Activated CD8-positive, alpha-beta memory T cell treated with anti-CD3 and anti-CD28 coated beads for 4 hours (primary cell): ENCODE measurements around the gene SLC22A1.
"Not testable (repeated sequence)": the region's sequence is repeated elsewhere in the genome, so short reads cannot be mapped to it uniquely, and the experiment has no call there.

ENCODE experiments used
- DNase-seq, 2 donors: peaks; one replicate each; pipeline ENCODE4 v3.0.0-alpha.2; 2020; ENCODE audit warnings: low read depth in 2 of 2

SLC22A1 gene

DNA sequence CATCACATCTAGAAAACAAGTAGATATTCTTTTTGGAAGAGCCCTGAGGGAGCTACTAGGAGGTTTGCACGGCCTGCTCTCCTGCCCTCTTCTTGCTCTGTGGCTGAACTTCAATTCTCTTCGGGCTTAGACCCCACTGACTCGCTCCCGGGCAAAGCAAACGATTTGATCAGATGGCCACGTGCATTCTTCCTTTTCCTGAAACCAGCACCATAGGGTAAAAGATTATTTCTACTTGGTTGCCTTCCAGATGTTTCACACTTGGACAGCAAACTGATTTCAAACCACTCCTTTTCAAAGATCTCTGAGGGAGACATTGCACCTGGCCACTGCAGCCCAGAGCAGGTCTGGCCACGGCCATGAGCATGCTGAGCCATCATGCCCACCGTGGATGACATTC, at the start of gene SLC22A1:
Gene SLC22A1, plus strand, starts transcription at position 258 of the 400 bp plus-strand sequence. Its CDS starts 121 bp downstream, at position 379.
- DNase-seq = no peak

DNA sequence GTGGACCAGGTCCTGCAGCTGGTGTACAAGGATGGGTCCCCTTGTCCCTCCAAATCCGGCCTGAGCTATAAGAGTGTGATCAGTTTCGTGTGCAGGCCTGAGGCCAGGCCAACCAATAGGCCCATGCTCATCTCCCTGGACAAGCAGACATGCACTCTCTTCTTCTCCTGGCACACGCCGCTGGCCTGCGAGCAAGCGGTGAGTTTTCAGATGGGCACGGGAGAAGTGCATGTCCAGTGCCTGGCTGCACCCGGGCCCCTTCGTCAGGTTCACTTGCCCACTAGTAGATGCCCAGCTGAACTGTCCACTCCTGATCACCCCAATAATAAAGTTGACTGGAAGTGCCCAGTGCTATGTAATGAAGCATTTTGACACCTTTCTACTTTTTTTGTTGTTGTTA, 48.3 kb upstream of the SLC22A1 start:
- DNase-seq = no peak

DNA sequence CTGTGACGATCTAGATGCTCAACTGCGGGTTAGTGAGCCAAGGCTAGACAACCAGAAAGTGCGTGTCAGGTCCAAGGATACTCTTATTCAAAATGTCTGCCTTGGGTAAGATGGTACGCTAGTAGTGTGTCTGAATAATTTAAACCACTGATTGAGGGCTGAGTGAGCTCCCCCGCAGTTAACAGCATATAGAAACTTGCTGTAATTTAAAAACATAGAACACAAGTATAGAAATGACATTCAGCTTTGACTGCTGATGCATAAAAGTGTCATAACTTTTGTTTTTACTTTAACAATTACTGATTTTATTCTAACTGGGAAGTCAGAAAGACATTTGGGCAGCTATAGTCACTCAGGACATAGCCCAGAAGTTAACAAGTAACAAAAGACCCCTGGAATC, 45.6 kb upstream of the SLC22A1 start:
- DNase-seq = no peak

DNA sequence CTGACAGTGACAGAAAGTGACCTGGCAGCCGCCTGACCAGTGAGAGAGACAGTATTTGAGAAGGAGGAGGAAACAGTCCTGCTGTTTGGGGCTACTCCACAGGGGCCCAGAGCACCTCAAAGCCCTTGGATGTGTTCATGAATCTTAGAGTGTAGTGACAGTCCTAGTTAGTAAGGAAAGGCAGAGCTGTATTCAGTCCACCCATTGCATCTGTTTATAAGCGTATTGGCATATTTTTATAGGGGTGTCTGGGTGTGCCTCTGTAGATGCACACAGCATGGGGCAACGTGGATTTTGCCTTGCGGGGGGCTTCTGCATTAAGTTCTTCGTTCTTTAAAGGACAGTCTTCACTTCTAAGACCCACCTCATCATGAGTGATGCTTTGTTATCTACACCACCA, 44.6 kb upstream of the SLC22A1 start:
- no peak for DNase-seq

DNA sequence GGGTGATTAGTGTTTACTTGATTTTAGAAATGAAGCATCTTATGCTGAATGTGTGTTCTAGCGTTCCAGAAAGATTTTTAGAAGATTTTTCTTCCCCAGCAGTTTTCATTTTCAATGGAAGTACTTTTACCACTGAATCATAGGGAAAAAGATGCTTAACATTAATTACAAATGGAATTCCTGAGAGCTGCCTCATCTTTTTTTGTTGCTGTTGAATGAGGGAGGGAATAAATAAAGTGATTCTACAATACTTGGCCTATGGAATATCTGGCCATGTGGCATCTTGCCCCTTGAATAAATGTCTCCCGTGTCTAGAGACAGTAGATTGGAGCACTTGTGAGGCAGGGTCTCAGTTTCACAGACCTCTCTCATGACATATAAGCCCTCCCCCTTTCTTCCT, 44.1 kb upstream of the SLC22A1 start:
- DNase-seq = no peak

DNA sequence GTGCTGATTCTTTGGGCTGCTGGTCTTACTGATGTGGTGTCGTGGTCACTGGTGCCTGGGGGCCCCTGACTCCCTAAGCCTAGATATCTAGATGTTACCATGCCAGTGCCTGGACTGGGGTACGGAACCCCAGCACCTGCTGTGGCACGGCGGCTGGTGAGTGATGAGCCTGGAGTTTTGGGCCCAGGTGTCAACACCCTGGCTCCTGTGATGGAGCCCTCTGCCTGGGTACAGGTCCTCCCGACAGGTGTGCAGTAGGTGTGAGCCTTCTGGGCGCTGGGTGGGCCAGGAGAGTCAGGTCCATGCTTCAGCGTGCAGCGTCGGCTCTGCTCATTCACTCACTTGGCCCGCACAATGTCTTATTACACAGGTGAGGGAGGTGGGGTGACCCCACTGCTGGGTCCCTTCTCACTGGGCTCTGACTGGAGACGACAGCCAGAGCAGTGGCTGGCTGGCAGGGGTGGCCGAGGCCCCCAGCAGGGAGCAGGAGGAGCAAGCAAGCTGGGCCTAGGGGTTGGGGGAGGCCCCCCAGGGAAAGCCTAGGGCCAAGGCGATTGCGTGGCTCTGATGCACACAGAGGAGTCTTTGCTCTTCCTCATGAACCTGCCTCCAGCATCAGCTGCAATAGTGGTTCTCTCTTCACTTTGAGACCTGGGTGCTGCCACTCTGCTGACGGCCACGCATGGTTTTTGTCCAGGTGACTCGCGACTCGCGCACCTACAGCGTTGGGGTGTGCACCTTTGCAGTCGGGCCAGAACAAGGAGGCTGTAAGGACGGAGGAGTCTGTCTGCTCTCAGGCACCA, 42.5 kb upstream of the SLC22A1 start:
- no peak for DNase-seq

DNA sequence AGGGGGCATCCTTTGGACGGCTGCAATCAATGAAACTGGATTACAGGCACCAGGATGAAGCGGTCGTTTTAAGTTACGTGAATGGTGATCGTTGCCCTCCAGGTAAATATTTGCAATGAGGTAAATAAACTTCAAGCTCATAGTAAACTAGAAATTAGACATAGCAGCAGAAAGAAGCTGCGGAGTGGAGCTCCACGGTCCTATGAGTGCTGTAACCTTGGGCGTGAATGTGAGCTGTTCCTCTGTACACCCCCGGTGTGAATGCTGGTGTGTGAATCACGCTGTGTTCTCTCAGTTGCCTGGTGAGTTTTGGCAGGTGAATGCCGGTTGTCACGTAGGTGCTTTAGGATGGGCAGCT, 42.0 kb upstream of the SLC22A1 start:
- no peak for DNase-seq

DNA sequence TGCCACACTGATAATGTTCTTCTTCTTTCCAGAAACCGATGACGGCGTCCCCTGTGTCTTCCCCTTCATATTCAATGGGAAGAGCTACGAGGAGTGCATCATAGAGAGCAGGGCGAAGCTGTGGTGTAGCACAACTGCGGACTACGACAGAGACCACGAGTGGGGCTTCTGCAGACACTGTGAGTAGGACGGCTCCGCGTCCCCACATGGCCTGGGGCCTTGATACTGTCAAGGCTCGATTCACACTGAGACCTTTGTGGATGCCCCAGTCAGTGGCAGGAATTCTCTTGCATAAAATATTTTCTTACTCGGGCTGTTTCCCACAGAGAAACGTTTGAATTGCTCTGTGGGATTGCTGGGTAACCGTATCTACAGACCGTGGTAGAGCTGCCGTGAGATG, 41.5 kb upstream of the SLC22A1 start:
- no peak for DNase-seq

DNA sequence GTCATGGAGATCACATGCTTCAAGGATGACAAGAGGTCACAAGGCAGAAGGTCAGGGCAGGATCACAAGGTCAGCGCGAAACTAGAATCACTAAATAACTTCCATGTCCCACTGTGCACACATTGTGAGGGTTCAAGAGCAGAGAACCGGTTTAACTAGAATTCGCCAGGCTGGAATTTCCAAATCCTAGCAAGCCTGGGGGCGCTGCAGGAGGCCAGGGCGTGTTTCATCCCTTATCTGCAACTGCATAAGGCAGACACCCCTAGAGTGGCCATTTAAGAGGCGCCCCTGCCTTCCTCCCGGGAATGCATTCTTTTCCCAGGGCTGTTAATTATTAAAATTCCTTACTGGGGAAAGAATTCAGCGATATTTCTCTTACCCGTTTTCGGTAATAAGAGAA, 40.2 kb upstream of the SLC22A1 start:
- no peak for DNase-seq

DNA sequence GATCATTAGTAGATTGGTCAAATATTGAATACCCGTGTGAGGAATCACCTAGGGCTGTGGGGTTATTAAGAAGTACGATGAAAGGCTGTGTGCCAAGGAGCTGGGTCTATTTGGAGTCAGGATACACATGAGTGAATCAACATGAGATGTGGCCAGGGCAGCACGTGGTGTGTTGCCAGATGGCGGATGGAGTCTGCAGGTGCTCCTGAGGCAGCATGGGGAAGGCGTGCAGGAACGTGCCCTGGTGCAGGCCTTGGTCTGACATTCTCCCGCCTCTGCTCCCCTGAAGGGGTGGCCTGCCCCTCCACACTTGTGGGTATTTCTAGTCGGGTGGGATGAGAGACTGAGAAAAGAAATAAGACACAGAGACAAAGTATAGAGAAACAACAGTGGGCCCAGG, 39.0 kb upstream of the SLC22A1 start:
- no peak for DNase-seq

DNA sequence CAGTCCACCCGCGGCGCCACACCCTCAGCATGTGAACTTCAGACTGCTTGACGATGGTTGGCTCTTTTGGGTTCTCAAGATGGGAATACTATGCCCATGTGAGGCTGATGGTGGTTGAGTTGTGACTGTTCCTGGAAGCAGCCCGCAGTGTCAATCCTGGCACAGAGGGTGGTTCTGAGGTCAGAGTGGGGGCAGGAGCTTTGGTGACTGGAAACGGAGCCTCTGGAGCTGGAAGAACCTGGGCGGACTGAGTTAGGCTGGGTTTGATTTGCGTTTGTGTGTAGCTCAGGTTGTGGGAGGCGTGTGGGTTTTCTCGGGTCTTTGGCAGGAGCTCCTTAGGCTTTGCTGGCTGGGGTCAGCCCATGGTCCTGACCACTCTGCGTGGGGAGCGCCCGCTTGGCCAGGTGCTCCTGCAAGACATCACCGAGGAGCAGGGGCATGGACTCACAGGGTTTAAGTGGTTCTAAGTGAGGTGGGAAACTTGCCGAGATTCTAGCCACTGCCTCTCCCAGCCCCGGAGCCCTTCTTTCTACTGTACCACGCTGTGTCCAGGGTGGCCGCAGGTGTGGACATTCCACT, 37.3 kb upstream of the SLC22A1 start:
- no peak for DNase-seq

DNA sequence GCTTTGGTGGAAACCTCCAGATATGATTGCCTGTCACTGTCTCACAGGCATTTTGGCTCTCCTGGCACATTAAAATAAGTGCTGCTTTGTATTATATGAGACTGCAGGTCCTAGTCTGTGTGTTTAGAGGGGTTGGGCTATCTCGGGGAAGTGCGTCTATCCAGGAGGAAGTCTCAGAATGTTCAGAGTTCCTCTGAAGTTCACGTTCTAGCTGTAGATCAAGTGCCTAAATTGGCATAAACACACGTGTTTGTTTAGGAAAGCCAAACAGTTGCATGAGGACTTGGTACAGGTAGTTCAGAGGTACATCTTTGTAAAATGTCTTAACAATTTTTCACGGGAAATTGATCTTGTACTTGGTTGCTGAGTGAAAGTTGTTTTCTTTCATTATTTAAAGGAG, 36.4 kb upstream of the SLC22A1 start:
- no peak for DNase-seq

DNA sequence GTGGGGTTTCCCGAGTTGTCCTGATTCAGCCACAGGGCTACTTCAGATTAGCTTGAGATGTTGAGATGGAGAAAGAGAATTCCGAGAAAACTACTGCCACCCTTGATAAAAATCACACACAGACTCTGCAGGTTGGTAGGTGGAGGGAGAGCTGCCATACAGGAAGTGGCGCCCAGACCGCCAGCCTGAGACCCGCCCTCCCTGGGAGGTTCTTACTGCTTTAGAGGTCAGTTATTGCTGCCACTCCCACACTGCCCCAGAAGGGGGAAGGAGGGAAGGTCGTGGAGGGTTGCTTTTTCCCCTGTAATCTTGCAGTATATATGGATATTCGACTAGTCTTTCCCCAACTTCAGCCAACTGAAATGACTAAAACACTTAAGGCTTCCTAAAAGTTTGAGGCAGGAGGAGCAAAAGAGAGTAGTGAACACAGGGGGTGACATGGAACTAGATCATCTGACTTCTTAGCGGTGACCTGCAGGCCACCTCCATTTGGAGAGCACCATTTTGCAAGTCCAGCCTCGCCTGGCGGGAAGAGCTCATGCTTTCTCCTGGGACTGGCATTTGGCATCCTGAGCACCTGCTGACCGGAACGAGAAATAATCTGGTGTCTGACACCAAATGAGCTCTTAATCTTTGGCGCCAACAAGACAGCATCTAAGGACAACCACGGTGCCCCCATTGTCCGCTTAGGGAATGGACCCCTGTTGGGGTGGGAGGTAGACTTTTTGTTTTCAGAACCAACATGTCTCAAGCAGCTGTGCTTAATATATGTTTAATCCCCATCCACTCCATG, 35.7 kb upstream of the SLC22A1 start:
- DNase-seq = no peak

DNA sequence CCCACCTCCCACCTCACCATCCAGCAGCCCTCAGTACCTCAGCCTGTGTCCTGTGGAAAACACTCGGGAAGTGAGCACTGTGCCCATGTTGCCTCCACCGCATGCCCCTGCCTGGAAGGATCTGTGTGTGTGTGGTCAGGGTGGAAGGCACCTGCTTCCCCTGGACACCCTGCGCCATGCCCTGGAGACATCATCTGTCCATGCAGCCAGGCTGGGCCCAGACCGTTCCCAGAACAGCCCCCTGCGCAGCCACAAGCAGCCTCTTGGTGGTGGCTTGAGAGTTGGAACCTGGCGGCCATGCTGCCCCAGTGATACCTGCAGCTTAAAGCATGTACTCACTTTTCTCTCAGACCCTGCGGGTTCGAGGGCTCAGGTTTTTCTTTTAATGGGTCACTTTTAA, 34.9 kb upstream of the SLC22A1 start:
- DNase-seq = no peak

DNA sequence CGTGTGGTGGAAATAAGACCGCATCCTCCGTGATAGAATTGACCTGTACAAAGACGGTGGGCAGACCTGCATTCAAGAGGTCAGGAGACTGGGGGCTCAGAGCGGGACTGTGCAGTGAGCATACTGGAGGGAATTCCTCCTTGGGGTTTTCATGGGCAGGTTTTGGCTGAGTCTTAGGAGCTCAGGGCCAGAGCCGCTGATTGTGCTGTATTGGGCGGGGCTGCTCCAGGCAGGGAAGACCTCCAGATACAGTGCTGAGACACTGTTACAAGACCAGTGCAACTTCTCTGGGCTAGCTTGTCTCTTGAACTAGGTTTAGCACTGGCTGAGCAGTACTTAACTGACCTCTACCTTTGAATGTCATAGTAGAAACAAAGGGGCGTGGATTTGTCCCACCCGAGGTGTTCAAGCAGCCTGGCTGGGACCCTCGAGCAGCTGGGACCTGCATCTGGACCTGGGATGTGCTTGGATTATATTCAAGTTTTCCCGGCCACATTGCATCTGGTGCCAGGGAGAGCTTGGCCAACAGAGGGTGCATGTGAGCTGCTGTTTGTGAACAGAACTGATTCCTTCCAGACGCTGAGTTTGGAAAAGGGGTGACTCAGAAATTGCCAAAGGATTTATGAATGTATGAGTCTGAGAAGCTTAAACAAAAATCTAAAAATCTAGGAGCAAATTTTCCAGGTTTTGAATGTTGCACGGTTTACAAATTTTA, 33.4 kb upstream of the SLC22A1 start:
- DNase-seq = no peak

DNA sequence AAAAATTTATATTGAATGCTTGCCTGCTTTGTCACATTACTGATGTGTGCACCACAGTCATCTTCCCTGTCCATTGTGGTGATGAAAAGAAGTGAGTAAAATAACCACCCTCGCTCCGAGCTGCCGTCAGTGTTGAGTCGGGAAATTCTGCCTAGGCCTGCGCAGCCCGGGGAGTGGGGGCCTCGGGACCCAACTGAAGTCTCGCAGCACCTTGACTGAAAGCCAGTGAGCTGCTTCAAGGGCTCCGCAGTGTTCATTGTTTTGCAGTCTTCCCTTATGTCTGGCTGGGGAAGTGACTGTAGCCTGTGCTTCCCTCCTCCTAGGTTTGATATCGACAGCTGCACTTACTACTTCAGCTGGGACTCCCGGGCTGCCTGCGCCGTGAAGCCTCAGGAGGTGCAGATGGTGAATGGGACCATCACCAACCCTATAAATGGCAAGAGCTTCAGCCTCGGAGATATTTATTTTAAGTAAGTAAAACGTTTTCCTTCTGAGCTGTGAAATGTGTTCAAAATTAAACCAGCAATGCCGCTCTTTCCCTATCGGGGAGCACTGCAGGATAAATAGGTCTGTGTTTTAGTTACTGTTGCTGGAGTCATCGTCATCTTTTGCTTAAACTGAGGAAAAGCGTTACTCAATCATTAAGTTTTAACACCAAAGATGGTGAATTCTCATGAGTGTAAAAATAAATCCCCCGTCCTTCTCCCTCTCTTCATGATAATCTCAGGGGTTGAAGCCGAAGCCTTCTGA, 32.7 kb upstream of the SLC22A1 start:
- no peak for DNase-seq

DNA sequence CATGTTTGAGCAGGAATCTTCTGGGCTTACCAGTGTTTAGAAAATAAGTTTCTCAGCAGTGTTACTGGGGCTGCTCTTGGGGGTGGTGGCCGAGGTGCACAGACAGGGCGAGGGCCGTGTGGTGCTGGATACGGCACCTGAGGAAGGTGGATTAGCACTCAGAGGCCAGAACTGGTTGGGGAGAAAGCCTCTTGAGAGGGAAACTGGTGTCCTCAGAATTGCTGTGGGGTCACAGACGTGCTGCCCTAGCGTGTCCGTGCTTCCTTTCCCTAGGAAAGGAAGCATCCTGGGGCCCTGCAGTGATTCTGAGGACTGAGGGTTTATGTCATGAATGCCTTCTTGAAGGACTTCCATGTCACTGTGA, 32.1 kb upstream of the SLC22A1 start:
- DNase-seq = no peak

DNA sequence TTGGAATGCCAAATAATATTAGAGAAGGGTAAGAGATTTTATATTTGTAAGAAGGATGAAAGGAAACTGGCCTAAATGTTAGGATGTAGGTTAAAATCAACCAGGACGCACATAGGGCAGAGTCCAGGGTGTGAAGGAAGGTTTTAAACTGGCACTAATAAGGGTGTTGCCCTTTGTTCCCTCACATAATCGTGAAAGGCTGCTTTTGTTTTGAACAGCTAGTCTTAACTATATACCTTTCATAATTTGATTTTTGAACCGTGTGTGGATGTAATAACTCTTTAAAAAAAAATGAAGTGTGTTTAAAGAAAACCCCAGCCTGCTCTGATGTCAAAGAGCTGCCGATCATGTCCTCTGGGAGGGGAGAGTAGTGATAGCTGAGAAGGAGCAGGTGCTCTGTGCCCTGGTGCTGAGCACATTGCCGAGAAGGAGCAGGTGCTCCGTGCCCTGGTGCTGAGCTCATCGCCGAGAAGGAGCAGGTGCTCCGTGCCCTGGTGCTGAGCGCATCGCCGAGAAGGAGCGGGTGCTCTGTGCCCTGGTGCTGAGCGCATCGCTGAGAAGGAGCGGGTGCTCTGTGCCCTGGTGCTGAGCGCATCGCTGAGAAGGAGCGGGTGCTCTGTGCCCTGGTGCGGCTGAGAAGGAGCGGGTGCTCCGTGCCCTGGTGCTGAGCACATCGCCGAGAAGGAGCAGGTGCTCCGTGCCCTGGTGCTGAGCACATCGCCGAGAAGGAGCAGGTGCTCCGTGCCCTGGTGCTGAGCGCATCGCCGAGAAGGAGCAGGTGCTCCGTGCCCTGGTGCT, 31.0 kb upstream of the SLC22A1 start:
- DNase-seq = not testable (repeated sequence)

DNA sequence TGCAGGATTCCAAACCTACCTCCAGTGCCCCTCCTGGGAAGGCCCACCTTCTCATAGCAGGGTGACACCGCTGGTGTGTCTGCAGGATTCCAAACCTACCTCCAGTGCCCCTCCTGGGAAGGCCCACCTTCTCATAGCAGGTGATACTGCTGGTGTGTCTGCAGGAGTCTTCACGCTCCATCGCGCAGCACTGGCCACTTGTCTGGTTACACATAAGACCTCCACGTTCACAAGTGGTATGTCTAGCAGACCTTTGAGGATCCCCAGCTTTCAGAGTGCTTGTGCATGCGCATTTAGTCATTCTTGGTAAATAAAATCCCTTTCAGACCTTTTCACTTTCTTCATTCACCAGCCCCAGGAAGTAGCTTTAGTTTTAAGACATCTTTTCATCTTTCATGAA, 29.4 kb upstream of the SLC22A1 start:
- not testable (repeated sequence) for DNase-seq

DNA sequence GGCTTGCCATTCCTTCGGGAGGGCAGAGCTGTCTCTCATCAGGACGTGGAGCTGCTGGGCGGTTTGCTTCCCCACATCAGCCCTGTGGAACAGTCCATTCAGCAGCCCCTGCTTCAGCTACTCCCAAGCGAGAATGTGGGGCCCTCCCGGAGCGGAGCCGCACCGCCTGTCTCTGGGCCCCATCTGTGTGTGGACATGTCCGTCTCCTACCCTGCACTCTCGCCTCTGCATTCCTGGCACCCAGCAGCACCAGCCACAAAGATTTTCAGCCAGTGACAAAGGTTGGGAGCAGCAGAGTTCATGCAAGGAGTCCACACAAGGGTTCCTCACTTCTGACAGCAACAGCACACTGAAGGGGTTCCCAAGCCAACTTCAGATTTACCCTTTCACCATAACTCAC, 29.0 kb upstream of the SLC22A1 start:
- no peak for DNase-seq

DNA sequence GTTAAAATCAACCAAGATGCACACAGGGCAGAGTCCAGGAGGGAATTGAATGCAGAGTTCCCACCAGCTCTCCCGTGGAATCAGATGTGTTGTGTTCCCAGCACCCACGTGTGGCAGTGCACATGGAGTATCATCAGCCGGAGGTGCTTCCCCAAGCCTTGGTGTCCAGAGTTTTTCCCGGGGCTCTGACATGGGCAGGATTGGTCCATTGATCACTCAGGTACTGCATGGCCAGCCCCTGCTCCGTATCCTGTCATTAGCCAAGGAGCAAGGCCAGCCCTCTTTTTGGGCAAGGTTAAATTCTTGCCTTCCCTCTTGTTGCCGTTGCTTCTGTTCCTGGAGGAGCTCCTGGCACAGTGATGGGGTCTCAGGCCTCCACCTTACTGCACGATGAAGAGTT, 28.6 kb upstream of the SLC22A1 start:
- DNase-seq = no peak
